Activated CD8-positive, alpha-beta memory T cell treated with anti-CD3 and anti-CD28 coated beads, Interleukin-2, amount 50 U/mL, for 4 hours (primary cell): ENCODE measurements around the gene CD164L2.

Source experiments
- DNase-seq: peaks from one replicate; pipeline ENCODE4 v3.0.0-alpha.2; 2020

CD164L2 gene

DNA sequence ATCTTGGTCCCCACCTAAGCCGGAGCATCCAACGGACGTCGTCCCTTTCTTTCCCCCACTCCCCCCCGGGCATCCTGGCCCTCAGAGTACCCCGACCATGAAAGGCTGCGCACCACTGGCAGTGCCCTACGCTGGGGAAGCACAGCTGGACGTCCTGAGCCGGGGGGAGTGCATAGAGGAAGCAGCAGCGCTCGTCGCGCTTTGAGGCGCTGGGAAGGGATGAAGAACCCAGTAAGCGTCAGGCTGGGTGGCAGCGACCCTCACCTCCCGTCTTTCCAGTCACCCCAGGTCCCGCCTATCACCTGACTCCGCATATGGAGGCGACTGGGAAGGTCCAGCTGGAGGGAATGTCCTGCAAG, 22.1 kb downstream of the CD164L2 start:
- DNase-seq: no peak

DNA sequence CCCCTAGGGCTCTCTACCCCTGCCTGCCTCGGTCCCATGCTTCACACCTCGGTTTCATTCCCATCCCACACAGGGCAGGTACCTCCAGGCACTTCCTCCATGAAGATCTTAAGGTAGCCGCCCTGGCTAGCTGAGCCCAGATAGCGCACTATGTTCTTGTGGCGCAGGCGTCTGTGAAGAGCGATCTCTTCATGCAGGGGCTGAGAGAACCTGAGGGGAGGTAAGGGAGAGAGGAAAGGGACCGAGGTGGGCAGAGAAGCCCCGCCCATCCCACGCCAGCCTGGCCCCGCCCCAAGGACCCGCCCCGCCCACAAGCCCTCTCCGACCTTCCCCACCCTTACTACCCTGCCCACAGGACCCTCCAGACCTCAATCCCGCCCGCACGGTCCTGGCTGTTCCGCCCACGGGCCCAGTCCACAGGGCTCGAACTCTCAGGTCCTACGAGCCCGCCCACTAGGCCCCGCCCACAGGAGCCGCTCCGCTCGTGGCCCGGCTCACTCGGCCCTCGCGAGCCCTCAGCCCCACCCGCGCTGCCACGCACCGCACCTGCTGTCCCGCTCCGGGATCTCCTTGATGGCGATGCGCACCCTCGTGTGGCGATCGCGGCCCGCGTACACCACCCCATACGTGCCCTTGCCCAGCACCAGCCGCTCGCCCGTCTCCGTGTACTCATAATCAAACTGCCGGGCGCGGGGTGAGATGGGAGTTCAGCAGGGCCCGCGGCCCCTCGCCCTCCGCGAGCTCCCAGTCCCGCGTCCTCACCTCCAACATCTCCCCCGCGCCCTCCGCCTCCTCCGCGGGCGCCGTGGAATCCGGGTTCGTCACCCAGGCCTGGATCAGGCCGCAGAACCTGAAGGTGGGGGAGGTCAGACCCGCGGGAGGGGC, 22.7 kb downstream of the CD164L2 start:
- DNase-seq: peak; percentile 49

DNA sequence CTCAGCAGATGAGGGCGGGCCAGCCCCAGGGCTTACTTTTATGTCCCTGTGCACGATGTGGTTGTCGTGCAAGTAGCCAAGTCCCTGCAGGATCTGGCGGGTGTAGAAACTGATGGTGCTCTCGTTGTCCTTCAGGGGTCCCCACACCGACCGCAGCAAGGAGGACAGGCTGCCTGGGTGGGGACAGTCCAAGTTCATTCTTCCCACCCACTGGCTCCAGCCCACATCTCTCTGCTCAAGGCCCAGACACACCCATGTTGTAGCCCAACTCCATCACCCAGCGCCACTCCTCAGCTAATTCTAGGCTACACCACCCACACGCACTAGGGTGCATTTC, 23.3 kb downstream of the CD164L2 start:
- no peak for DNase-seq

DNA sequence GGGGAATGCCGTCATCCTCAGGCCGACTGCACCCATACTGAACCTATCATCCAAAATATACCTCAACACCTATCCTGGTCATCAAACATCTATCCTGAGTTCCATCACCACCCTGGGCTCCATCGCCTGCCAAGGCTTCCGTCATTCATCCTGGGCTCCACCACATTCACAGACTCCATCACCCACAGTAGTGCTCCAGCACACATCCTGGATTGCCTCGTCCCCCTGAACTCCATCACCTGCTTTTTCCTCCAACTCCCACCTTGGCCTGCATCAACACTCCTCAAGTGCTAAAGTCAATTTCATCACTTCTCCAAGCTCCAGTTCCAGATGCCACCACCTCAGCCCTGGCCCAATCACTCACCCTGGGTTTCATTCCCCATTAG, 24.2 kb downstream of the CD164L2 start:
- DNase-seq: no peak

DNA sequence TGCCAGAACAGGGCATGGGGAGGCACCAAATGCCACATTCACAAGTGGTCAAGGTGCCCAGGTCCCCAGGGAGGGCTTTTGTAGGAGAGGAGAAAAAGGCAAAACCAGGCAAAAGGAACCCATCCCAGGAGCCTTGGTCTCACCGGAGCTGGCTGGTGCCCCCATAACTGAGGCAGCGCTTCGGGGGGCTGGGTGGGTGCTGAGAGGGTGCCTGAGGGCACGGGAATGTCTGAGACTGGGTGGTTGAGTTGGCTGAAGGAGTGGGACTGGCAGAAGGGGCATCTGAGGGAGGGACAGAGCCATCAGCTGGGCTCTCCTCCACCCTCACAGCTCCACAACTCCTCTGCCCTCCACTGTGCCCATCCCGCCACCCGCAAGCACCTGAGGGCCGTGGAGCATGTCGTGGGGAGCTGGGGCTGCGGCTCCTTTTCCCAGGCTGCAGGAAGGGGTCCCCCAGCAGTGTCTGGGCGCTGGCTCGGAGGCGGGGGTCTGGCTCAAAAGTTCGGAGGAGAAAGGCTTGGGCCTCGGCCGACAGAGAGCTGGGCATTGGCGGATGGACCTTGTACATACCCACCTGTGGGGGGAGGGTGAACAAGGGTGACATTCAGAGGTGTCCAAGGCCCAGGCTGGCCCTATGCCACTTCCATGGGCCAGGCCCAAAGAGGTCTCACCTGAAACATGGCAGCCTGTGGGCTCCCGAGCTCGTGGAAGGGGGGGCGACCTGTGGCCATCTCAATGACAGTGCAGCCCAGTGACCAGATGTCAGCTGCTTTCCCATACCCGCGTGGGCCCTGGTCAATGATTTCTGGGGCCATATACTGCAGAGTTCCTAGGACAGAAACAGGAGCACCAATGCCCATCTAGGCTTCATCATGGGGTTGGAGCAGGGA, 24.9 kb downstream of the CD164L2 start:
- DNase-seq: no peak

DNA sequence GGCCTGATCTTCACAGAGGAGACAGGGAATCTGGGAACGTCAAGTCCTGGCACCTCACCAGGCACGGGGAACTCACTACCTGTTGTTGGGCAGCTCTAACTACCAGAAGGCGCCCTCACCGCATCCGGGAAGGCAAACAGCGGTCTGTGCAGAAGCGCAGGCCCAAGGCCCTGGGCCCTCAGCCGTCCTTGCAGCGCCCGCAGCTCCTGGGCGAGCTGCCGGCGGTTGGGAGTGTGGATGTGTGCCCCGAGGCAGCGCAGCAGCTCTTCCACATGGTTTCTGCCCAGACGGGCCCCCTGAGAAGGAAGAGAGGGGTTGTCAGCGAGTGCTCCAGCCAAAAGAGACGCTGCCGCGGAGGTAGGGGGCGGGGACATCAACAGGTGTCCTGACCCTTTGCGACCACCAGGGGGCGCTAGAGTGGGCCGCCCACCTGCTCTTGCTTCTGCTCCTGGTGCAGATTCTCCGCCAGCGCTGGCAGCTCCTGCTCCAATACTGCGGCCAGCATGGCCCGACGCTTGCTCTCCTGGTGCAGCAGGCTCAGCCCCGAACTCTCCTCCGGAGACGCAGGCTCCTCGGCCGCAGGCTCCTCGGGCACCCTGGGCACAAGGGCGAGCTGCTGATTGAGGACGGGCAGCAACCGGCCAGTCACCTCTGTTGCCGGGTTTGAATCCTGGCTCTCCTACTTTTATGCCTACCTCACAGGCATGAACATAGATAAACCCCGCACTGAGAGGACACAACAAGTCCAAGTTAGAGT, 25.7 kb downstream of the CD164L2 start:
- DNase-seq: peak; percentile 81

DNA sequence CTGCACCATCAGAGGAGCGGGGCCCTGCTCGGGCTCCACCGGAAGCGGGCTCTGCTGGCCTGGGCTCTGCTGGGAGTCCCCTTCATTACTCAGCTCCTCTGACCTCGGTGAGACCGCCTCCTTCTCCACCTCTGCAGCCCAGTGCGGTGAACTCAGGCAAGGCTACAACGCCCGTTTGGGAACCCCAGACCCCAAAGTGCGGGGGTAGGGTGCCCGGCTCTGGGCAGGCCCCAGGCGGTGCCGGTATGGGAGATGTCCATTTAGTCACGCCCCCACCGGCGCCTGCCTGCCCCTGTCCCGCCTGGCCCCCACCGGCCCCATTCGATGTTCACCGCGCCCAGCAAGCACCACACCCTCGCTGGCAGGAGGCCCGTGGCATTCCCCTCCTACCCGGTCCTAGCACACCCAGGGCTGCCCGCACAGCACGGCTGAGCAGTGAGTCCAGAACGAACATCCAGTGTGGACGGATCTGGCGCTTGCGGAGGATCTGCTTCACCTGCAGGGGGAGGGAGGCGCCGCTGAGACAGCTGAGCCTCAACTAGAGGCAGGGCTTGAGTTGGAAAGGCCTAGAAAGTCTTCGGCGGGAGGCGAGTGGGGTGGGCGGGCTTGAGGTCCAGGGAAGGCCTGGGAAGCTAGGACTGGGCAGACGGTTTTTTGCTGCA, 26.4 kb downstream of the CD164L2 start:
- no peak for DNase-seq

DNA sequence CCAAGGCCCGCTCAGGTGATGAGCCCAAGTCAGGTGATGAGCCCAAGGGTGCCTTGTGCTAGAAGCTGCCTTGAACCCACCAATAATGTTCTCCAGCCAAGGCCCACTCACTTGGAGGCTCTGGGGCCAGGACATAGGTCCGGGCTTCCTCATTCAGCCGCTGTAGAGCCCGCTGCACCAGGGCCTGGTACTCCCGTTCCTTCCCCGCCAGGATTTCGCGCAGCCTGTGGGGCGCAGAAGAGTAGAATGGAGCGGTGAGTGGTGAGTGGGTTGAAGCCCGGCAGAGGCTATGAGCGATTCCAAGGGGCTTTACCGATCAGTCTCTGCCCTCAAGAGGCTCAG, 26.9 kb downstream of the CD164L2 start:
- DNase-seq: no peak

DNA sequence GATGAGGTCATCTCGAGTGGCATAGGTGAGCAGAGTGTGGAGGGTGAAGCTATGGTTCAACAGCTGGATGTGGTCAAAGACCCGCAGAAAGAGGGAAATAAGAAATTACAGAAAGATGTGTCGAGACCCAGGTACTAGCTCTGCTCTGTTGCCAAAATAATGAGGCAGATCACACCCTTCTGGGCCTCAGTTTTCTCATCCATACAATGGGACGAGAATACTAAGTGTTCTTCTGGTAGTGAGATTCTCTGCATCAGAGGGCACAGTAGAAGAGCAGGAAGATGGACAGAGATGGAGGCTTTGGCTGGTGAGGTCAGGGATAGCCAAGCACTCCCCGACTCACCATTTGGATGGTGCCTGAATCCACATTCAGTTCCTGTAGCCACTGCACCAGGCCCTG, 27.4 kb downstream of the CD164L2 start:
- no peak for DNase-seq

DNA sequence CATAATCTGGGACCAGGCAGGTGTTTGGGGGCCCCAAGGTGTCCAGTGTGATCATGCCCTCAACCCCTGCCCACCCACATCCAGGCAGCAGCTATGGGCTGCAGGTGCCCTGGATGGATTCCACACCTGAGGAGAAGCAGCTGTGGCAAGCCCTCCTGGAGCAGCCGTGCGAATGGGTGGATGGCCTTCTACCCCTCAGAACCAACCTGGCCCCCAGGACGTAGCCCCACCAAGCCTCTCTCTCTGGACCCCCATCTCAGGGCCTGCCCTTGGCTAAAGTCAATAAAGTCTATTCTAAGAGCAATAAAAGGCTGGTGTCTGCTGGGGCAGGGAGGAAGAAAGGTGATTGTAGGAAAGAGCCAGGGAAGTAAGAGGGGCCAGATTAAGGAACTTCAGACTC, 29.5 kb downstream of the CD164L2 start:
- DNase-seq: no peak

DNA sequence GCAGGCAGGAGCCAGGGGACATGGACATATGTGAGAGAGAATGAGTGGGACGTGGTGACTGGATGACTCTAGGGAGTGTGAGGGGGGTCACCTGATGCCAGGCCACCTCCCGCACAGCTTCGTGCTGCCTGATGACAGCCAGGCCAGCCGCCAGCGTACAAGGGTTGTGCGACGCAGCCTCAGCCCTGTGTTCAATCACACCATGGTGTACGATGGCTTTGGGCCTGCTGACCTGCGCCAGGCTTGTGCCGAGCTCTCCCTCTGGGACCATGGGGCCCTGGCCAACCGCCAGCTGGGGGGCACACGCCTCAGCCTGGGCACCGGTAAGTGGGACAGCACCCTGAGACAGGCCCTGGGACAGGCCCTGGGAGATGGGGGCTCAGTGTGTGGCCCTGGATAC, 30.0 kb downstream of the CD164L2 start:
- DNase-seq: no peak

DNA sequence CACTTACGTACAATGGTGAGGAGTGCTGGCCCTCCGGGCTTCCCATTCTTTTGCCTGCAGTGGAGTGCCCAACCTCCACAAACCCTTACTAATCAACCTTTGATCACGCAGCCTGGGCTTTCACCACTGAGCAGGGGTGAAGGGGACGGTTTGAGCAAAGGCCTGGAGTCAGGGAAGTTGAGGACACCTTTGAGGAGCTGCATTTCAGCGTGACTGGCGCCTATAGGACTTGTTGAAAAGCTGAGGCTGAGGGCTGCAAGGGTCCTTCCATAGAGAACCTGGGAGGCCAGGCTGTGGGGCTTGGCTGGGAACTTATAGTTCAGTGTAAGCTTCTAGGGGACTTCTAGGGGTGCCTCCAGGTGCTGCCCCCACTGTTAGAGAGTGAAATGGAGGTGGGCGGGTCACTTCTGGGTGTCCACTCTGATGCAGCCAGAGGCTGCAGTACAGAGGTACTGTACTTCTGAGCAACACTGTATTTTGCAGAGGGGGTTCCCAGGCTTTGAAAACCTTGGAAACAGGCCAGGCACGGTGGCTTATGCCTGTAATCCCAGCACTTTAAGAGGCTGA, 31.5 kb downstream of the CD164L2 start:
- no peak for DNase-seq

DNA sequence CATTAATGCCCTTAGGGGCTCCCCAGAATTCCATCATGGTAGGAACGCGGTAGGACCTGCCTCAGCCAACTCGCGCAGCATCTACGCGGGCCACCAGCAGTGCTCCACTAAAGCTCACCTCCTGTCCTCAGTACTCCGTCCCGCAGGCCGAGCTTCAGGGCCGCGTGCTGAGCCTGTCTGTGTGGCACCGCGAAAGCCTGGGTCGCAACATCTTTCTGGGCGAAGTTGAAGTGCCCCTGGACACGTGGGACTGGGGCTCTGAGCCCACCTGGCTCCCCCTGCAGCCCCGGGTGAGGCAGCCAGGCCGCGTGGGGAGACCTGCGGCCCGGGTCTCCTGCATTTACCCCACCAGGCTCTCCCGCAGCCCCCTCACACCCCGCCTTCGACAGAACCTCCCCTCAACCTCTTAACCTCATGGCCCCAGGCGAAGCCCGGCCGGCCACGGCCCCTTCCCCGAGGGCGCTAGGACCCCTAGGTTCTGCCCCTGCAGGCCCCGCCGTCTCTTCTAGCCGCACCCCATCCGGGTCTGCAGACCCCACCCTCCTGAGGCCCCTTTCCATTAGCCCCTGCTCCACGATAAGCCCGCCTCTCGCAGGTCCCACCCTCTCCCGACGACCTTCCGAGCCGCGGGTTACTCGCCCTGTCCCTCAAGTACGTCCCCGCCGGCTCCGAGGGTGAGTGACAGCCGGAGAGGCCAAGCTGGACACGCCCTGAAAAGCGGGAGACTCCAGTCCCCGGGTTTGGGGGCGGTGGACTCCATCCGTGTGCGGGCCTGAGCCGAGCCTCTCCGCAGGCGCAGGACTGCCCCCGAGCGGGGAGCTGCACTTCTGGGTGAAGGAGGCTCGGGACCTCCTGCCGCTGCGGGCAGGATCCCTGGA, 32.2 kb downstream of the CD164L2 start:
- DNase-seq: no peak

DNA sequence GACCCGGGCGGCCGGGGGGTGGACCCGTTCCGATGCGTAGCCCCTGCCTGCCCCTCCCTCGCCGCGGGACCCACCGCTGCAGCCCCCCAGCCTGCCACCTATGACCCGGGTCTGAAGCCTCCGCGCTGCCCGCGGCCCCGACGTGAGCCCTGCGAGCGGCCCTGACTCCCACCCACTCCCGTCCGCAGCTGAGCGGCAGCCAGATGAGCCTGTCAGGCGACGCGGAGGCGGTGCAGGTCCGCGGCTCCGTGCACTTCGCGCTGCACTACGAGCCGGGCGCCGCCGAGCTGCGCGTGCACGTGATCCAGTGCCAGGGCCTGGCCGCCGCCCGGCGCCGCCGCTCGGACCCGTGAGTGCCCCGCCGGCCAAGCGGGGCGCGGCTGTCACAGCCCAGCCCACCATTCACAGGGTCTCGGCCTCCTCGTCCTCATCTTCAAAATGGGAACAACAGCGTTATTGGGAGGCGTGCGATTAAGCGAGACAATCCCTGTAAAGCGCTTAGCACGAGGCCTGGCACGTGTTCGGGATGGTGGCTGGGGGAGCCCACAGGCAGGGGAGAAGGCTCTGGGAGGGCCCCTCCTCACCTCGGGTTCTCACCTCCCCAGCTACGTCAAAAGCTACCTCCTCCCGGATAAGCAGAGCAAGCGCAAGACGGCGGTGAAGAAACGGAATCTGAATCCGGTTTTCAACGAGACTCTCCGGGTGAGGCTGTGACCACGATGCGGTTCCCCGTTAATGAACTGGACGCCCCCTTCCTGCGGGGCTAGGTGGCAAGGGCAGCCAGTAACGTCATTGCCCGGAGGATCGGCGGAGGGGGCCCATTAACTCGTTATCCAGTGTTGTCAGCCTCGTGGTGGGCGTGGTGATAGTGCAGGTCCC, 33.1 kb downstream of the CD164L2 start:
- no peak for DNase-seq

DNA sequence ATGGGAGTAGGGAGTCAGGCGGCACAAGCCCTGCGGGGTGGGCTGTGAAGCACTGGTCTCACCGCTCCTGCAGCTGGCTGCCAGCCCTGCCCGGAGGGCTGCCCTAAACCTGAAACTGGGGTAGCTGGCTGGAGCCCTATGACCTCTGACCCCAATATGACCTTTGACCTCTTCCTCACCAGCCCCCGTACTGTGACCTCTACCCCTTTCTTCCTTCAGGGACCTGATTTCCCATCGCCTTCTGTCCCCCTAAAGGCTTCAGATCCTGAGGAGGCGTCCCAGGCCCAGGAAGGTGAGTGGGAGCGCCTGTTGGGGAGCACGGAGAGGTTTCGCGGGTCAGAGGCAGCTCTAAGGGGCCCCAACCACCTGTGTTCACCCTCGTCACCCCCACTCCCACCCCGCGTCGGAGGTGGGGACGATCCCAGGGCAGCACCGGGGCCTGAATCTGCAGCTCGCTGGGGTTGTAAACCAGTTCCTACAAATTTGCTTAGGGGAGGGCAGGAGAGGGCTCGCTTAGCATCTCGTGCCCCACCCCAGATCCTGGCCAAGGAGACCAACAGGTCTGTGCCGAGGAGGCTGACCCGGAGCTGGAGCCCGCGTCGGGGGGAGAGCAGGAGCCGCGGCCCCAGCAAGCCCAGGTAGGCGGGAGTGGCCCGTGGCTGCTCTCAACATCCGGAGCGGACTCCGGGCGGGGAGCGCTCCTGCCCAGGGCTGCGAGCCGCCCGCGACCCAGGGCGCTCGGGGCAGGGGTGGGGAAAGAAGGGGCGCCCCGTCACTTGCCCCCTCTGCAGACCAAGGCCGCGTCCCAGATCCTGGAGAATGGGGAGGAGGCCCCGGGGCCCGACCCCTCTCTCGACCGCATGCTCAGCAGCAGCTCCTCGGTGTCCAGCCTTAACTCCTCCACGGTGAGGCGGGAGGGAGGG, 34.0 kb downstream of the CD164L2 start:
- peak; percentile 38 for DNase-seq

DNA sequence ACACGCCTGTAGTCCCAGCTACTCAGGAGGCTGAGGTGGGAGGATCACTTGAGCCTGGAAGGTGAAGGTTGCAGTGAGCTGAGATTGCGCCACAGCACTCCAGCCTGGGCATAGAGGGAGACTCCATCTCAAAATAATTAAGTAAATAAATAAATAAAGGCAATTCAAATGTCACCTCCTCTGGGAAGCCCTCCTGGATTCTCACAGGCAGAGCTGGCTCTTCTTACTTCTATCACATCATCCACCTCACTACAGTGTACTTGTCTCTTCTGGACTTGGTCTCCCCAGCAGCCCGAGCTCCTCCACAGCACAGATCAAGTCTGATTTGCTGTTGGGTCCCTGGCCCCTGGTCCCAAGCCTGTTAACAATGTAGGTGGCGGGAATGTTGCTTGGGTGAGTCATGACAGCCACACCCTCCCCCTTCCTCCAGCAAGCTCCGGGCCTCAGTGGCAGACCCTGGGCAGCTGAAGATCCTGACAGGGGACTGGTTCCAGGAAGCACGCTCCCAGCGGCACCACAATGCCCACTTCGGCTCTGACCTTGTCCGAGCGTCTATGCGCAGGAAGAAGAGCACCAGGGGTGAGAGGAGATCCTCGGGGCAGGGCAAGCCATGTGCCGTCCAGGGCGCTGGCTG, 36.0 kb downstream of the CD164L2 start:
- DNase-seq: no peak

DNA sequence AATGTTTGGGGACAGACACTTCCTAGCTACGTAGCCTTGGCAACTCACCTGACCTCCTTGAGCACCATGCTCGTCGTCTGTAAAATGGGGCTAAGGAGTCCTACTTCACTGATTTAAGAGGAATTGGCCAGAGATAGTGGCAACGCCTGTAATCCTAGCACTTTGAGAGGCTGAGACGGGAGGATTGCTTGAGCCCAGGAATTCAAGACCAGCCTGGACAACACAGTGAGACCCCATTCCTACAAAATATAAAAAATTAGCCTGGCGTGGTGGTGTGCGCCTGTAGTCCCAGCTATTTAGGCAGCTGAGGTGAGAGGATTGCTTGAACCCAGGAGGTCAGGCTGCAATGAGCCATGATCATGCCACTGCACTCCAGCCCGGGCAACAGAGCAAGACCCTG, 36.8 kb downstream of the CD164L2 start:
- DNase-seq: no peak

DNA sequence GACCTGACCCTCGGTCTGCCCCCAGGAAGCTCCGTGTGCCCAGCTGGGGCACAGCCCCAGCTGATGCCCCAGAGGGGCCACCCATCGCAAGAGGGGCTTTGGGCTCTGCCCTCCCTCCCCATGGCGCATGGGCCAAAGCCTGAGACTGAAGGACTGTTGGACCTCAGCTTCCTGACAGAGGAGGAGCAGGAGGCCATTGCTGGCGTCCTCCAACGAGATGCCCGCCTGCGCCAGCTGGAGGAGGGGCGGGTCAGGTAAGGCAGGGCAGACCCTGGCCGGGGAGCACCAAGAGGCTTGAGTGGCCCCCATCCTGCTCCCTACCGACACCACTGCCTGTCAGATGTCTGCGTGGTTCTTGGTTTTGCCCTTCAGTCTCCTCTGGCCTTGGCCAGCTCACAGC, 37.9 kb downstream of the CD164L2 start:
- no peak for DNase-seq

DNA sequence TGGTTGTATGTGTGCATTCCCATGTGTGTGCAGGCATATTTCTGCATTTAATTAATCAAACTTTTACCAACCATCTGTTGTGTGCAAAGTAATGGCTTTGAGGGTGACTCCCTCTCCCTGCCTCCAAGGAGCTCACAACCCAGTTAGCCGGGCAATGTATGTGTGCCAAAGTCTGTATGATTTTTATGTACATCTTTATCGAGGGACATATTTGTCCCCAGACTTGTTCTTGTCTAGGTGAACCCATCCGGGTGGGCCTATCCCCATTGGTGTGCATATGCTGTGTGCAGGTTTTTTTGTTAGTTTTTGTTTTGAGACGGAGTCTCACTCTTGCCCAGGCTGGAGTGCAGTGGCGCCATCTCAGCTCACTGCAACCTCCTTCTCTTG, 39.5 kb downstream of the CD164L2 start:
- no peak for DNase-seq
